Pancreas (tissue), 10 donors: ENCODE measurements around the gene KRTAP5-9. TPM values are rescaled to one million over a fixed set of nuclear protein-coding genes. Genes with fewer than 3 reads are reported as not detected.

Source experiments
- ATAC-seq, 4 donors: fragments of 200-7000 bp; cut with Tn5 transposase; one replicate each; pipeline versions ENCODE4 v1.8.0 to v1.9.1; 2020; ENCODE audit warnings: mild to moderate bottlenecking in 4 of 4, moderate library complexity in 4 of 4
- DNase-seq, 6 donors: peaks; one replicate each; pipeline ENCODE4 v3.0.0-alpha.2; 2020
- FAIRE-seq: peaks from 2 replicates; lab custom pipeline; 2012; peaks lifted over from hg19 to GRCh38; lab: Jason Lieb, UNC
- H3K27ac ChIP-seq, 4 donors: fragments of 200-600 bp; sonication (generic); 1 replicate in 3 of 4; 2 replicates in 1 of 4; pipeline versions ENCODE4 v1.5.0 to v1.8.0; 2020
- H3K27me3 ChIP-seq, 4 donors: fragments of 200-600 bp; one replicate each; pipeline ENCODE4 v1.8.0; 2021
- H3K36me3 ChIP-seq, 3 donors: fragments of 200-600 bp; sonication (generic) in 1 of 3; one replicate each; pipeline versions ENCODE4 v1.5.0 to v1.8.0; 2020 to 2021
- H3K4me1 ChIP-seq, 3 donors: fragments of 200-600 bp; one replicate each; pipeline ENCODE4 v1.8.0; 2021
- H3K4me3 ChIP-seq, 4 donors: fragments of 200-600 bp; sonication (generic) in 2 of 4; one replicate each; pipeline versions ENCODE4 v1.5.0 to v1.8.0; 2020 to 2021
- H3K9me3 ChIP-seq, 4 donors: fragments of 200-600 bp; one replicate each; pipeline ENCODE4 v1.8.0; 2021
- WGBS, 2 donors: extraction: QIAGEN DNeasy Blood & Tissue Kit; methylation state at CpG; one replicate each; pipeline ENCODE4 v1.1.7; 2013; 5-methylcytosine and 5-hydroxymethylcytosine counted together
- intact Hi-C, 3 donors: fragments of 100-400 bp; cut with DNase I; formaldehyde crosslinking; loops; one replicate each; pipeline versions ENCODE4 v1.11.1 to v1.14.2; 2022
- polyA plus RNA-seq, 2 donors: library from polyadenylated mRNA; stranded (reverse); fragments of 200-250 nt; gene quantifications; one replicate each; pipeline ENCODE4 v1.2.3, GENCODE V29; 2013
- total RNA-seq, 6 donors: library from RNA; stranded (reverse); fragmentation: NEBNext Ultra II Directional in 4 of 6; extraction: Animal tissue kit (Norgen Biotek cat#: 25700) in 4 of 6; gene quantifications; one replicate each; pipeline versions ENCODE4 v1.2.1 to v1.2.4, GENCODE V29; 2021 to 2023
- TF ChIP-seq, protein P1 (sequence below), 4 donors: fragments of 200-600 bp; sonication (generic) in 3 of 4; IDR thresholded peaks; one replicate each; pipeline versions ENCODE4 v1.5.0 to v1.8.0; 2021; ENCODE audit warnings: antibody characterized with exemption in 4 of 4
- donor health status: healthy with polysubstance abuse.
- donor health status: DM: no; HTN: no; CAD: no; lungs with moderate emphysema.
- donor health status: DM: no; HTN: no; CAD: no.
- donor health status: control.
- donor health status: control.
- donor health status: Bipolar disorder and iron deficiency.
- donor health status: DM: yes; HTN: yes; CAD: no.
- donor health status: DM: no; HTN: no; CAD: no.
- donor health status: DM: no; HTN: no; CAD: no.
- donor health status: DM: yes; HTN: yes; CAD: no.

KRTAP5-9 gene
- total and polyA plus RNA-seq, 8 donors = 0.14 to 1.0 (median 0.19) TPM; not detected in 1

DNA sequence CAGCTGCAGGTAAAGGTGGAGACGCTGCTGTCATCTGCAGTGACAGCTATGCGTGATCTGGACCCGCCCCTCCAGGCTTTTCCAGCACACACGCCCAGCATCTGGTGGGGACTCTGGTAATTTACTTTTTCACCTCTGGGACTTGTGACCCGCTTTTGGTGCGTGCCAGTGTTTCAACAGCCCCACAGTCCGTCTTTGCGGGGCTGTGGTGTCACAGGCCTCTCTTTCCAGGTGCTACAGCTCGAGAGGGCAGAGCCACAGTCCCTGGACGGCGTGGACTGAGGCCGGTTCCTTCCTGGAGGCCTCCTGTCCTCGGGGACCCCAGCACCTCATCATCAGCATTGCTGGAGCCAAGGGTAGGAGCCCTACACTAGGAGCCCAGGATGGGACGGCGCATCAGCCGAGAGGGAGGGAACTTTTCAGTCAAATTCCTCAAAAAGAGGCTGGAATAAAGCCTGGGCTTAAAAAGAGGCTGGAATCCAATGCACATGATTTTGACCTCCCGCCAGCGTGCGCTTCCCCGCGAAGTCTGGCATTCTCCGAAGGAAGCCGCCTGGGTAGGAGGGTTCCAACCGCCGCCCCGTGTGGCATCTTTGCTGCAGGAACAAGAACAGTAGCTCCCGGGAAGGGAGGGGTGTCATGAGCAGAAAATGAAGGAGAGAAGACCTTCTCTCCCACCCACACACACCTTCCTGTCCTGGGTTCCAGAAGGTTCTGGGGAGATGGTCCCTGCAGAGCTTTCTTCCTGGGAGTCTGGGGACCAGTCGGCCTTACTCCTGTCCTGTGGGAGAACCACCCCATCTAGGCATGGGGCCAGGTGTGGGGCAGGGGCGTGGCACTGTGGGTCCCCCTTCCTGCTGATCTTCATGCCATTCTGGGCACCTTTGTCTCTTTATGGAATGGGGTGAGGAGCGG, 46.9 kb upstream of the KRTAP5-9 start:
- Histone ChIP-seq H3K27ac (no peak overlapping the region), H3K27me3 (no peaks in the 10 kb centered on the region), H3K4me1 (no peaks in the 10 kb centered on the region), H3K9me3 (no peaks in the 10 kb centered on the region), H3K36me3 (peaks cover 0 to 30% (median 21%) of the 10 kb centered on the region in 3 donors), H3K4me3 (no peak overlapping the region)
- WGBS, 2 donors = 94 to 95% methylated on average over 30 of the region's 30 CpGs
- TF ChIP-seq, protein P1, sequence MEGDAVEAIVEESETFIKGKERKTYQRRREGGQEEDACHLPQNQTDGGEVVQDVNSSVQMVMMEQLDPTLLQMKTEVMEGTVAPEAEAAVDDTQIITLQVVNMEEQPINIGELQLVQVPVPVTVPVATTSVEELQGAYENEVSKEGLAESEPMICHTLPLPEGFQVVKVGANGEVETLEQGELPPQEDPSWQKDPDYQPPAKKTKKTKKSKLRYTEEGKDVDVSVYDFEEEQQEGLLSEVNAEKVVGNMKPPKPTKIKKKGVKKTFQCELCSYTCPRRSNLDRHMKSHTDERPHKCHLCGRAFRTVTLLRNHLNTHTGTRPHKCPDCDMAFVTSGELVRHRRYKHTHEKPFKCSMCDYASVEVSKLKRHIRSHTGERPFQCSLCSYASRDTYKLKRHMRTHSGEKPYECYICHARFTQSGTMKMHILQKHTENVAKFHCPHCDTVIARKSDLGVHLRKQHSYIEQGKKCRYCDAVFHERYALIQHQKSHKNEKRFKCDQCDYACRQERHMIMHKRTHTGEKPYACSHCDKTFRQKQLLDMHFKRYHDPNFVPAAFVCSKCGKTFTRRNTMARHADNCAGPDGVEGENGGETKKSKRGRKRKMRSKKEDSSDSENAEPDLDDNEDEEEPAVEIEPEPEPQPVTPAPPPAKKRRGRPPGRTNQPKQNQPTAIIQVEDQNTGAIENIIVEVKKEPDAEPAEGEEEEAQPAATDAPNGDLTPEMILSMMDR (IDR thresholded peaks at IDR 0.05) = no peak
- no peak for DNase-seq
- no peak for ATAC-seq
- intact Hi-C loops = no loop called here
- FAIRE-seq = no peak

DNA sequence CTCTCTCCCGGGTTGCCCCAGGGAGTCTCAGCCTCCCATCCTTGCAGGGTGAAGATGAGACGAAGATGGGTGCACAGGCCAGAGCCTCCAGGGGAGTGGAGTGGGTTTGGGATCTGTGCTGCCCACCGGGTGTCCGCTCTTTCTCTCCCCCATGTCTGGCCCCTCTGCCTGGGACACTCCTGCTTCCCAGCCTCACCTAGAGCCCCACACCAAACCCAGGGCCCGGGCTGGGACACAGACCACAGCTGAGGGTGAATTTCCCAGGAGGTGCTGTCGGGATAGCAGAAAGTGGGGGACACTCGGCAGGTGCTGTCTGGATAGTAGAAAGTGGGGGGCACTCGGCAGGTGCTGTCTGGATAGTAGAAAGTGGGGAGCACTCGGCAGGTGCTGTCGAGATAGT, 46.2 kb upstream of the KRTAP5-9 start:
- FAIRE-seq (no peak), ATAC-seq (no peak), DNase-seq (no peak)
- WGBS, 2 donors = 91 to 97% methylated on average over 10 of the region's 10 CpGs
- Histone ChIP-seq H3K27ac (no peak overlapping the region), H3K4me3 (no peak overlapping the region), H3K36me3 (peaks cover 0 to 30% (median 21%) of the 10 kb centered on the region in 3 donors), H3K4me1 (no peaks in the 10 kb centered on the region), H3K9me3 (no peaks in the 10 kb centered on the region), H3K27me3 (no peaks in the 10 kb centered on the region)
- TF ChIP-seq, protein P1 (IDR thresholded peaks at IDR 0.05) = no peak
- intact Hi-C loops = no loop called here

DNA sequence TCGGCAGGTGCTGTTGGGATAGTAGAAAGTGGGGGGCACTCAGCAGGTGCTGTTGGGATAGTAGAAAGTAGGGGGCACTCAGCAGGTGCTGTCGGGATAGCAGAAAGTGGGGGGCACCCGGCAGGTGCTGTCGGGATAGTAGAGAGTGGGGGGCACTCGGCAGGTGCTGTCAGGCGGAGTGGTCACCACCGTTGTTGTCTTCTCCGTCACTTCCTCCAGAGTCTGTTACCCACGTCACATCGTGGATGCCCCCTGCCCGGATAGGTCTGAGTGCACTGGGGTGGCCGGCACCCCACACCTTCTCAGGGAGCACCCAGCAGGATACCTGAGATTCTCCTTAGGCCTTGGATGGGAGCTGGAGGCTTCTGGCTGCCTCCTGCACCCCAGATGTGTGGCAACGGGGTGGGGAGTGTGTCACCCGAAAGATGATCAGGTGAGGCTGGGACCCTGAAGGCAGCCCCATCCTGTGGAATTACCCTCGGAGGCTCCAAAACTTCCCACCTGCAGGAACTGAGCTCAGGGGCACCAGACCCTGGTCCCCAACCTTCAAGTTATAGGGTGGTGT, 45.3 kb upstream of the KRTAP5-9 start:
- no peaks in the 10 kb centered on the region for H3K9me3 ChIP-seq
- WGBS, 2 donors = 94 to 99% methylated on average over 14 to 15 of the region's 15 CpGs

GRCh38 chr11:71504531-71504930, 43.7 kb upstream of the KRTAP5-9 start:
- H3K9me3 ChIP-seq = no peaks in the 10 kb centered on the region
- H3K27ac ChIP-seq = no peak overlapping the region
- FAIRE-seq = no peak

More for the DNA sequence above, 45.3 kb upstream of the KRTAP5-9 start:
- Histone ChIP-seq H3K27me3 (no peaks in the 10 kb centered on the region), H3K4me3 (no peak overlapping the region), H3K4me1 (no peaks in the 10 kb centered on the region), H3K27ac (no peak overlapping the region), H3K36me3 (peaks cover 0 to 29% (median 16%) of the 10 kb centered on the region in 3 donors)
- intact Hi-C loops = no loop called here
- DNase-seq (no peak), ATAC-seq (no peak), FAIRE-seq (no peak)
- TF ChIP-seq, protein P1 (IDR thresholded peaks at IDR 0.05) = no peak

More at GRCh38 chr11:71504531-71504930, 43.7 kb upstream of the KRTAP5-9 start:
- WGBS, 2 donors = 71 to 77% methylated on average over 10 of the region's 10 CpGs
- Histone ChIP-seq H3K4me3 (no peak overlapping the region), H3K4me1 (no peaks in the 10 kb centered on the region), H3K36me3 (peaks cover 0 to 14% (median 4%) of the 10 kb centered on the region in 3 donors), H3K27me3 (no peaks in the 10 kb centered on the region)
- TF ChIP-seq, protein P1 (IDR thresholded peaks at IDR 0.05) = no peak
- intact Hi-C loops = no loop called here
- no peak for DNase-seq
- no peak for ATAC-seq
